Non-pigmented ciliary epithelial cell (primary cell): ENCODE results near the gene RPL41.

Experiments used
- DNase-seq: peaks from one replicate; pipeline ENCODE4 v3.0.0-alpha.2; 2010; ENCODE audit warnings: low read depth

RPL41 gene

GRCh38 chr12:56127888-56128669 lies 11.6 kb downstream of the RPL41 start, which contains the start of gene ESYT1:
Gene ESYT1 (plus strand): TSS chr12:56128267. CDS start chr12:56128320, 53 bp downstream.
- peak; percentile 98 for DNase-seq

- no peak for DNase-seq
Measured at GRCh38 chr12:56128670-56129205, 12.3 kb downstream of the RPL41 start.

GRCh38 chr12:56129206-56129941 lies 12.9 kb downstream of the RPL41 start:
- no peak for DNase-seq

- no peak for DNase-seq
Measured at GRCh38 chr12:56129942-56130495, 13.6 kb downstream of the RPL41 start.

GRCh38 chr12:56130876-56131275 lies 14.4 kb downstream of the RPL41 start:
- no peak for DNase-seq

GRCh38 chr12:56134897-56135296 lies 18.5 kb downstream of the RPL41 start:
- DNase-seq: no peak

GRCh38 chr12:56137853-56138571 lies 21.6 kb downstream of the RPL41 start:
- no peak for DNase-seq

GRCh38 chr12:56141946-56142784 lies 25.7 kb downstream of the RPL41 start:
- no peak for DNase-seq

- DNase-seq: no peak
Measured at GRCh38 chr12:56143217-56143616, 26.8 kb downstream of the RPL41 start.

GRCh38 chr12:56143870-56144269 lies 27.4 kb downstream of the RPL41 start:
- no peak for DNase-seq

GRCh38 chr12:56145217-56145616 lies 28.8 kb downstream of the RPL41 start:
- DNase-seq: no peak

- no peak for DNase-seq
Measured at GRCh38 chr12:56146492-56147460, 30.3 kb downstream of the RPL41 start.

- no peak for DNase-seq
Measured at GRCh38 chr12:56150563-56150962, 34.1 kb downstream of the RPL41 start.

GRCh38 chr12:56151672-56152131 lies 35.3 kb downstream of the RPL41 start:
- DNase-seq: no peak

GRCh38 chr12:56152132-56152755 lies 35.8 kb downstream of the RPL41 start, which contains the start of gene MYL6B:
Gene MYL6B (plus strand): TSS chr12:56152587. CDS start chr12:56153919, 1,332 bp downstream.
- peak; percentile 58 for DNase-seq

GRCh38 chr12:56152756-56153677 lies 36.6 kb downstream of the RPL41 start:
- no peak for DNase-seq

- no peak for DNase-seq
Measured at GRCh38 chr12:56153678-56154065, 37.2 kb downstream of the RPL41 start.

- DNase-seq: no peak
Measured at GRCh38 chr12:56154246-56154771, 37.9 kb downstream of the RPL41 start.
